ENCODE measurements around the gene SCN10A.

The SCN10A gene

DNA sequence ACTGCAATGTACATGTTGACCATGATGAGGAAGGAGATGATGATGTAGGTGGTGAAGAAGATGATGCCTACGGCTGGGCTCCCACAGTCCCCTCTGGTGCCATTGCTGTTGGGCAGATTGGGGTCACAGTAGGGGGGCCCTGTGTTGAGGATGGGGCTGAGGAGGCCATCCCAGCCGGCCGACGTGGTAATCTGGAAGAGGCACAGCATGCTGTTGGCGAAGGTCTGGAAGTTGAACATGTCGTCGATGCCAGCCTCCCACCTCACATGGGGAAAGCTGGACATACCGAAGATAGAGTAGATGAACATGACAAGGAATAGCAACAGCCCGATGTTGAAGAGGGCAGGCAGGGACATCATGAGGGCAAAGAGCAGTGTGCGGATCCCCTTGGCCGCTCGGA lies 118.0 kb downstream of the SCN10A start:
- Histone ChIP-seq H3K4me3 (no peak overlapping the region), H3K27ac (no peak overlapping the region)
- no peak for DNase-seq (ENCODE audit: low spot score)
- TF ChIP-seq, protein P1, sequence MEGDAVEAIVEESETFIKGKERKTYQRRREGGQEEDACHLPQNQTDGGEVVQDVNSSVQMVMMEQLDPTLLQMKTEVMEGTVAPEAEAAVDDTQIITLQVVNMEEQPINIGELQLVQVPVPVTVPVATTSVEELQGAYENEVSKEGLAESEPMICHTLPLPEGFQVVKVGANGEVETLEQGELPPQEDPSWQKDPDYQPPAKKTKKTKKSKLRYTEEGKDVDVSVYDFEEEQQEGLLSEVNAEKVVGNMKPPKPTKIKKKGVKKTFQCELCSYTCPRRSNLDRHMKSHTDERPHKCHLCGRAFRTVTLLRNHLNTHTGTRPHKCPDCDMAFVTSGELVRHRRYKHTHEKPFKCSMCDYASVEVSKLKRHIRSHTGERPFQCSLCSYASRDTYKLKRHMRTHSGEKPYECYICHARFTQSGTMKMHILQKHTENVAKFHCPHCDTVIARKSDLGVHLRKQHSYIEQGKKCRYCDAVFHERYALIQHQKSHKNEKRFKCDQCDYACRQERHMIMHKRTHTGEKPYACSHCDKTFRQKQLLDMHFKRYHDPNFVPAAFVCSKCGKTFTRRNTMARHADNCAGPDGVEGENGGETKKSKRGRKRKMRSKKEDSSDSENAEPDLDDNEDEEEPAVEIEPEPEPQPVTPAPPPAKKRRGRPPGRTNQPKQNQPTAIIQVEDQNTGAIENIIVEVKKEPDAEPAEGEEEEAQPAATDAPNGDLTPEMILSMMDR (IDR thresholded peaks at IDR 0.05) = no peak

DNA sequence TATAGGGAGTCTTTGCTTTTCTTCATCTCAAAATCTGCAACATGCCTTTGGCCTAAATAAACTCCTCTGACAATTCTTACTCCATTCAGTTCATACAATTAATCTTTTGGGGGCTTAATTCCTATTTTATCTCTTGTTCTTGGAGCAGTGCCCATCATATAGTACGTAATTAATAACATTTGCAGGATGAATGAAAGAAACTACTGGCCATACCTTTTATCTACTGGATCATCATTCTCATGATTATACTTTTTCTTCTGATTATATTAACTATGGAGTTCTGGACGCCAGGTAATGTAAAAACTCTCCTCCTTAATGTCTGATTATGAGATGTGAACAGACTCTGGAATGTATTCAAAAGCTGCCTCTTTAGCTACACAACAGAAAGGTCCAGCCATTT lies 120.0 kb downstream of the SCN10A start:
- Histone ChIP-seq H3K27ac (no peak overlapping the region), H3K4me3 (no peak overlapping the region)
- no peak for DNase-seq (ENCODE audit: low spot score)
- TF ChIP-seq, protein P1 (IDR thresholded peaks at IDR 0.05) = no peak

DNA sequence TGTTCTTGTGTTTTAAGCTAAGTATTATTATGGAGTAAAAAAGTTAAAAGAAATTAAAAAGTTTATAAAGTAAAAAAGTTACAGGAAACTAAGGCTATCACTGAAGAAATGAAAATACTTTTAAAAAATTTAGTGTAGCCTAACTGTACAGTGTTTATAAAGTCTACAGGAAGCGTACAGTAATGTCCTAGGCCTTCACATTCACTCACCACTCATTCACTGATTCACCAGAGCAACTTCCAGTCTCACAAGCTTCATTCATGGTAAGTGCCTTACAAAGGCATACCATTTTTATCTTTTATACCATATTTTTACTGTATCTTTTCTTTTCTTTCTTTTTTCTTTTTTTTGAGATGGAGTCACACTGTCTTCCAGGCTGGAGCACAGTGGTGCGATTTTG lies 125.8 kb downstream of the SCN10A start:
- no peak for DNase-seq (ENCODE audit: low spot score)
- TF ChIP-seq, protein P1 (IDR thresholded peaks at IDR 0.05) = no peak
- H3K4me3 ChIP-seq = no peak overlapping the region
- H3K27ac ChIP-seq = no peak overlapping the region

DNA sequence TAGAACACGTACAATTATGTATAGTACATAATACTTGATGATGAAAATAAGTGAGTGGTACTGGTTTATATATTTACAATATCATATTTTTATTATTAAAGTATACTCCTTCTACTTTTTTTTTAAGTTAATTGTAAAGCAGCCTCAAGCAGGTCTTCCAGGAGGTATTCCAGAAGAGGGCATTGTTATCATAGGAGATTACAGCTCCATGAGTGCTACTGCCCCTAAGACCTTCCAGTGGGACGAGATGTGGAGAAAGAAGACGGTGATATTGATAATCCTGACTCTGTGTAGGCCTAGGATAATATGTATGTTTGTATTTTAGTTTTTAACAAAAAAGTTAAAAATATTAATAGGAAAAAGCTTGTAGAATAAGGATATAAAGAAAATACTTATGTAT lies 126.2 kb downstream of the SCN10A start:
- Histone ChIP-seq H3K4me3 (no peak overlapping the region), H3K27ac (no peak overlapping the region)
- TF ChIP-seq, protein P1 (IDR thresholded peaks at IDR 0.05) = no peak
- no peak for DNase-seq (ENCODE audit: low spot score)

DNA sequence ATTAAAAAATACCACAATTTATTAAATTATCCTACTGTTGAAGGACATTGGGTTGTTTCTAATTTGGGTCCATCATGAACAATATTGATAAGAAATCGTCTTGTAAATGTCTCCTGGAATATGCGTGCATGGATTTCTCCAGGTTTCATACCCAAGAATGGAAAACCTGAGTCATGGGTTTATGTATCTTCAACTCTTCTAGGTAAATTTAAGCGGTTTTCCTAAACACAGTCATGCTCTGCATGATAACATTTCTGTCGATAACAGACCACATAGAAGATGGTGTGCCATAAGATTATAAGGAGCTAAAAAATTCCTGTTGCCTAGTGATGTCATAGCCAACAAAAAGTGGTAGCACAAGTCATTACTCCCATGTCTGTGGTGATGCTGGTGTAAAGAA lies 126.7 kb downstream of the SCN10A start:
- no peak overlapping the region for H3K27ac ChIP-seq
- no peak for DNase-seq (ENCODE audit: low spot score)
- no peak overlapping the region for H3K4me3 ChIP-seq
- TF ChIP-seq, protein P1 (IDR thresholded peaks at IDR 0.05) = no peak

DNA sequence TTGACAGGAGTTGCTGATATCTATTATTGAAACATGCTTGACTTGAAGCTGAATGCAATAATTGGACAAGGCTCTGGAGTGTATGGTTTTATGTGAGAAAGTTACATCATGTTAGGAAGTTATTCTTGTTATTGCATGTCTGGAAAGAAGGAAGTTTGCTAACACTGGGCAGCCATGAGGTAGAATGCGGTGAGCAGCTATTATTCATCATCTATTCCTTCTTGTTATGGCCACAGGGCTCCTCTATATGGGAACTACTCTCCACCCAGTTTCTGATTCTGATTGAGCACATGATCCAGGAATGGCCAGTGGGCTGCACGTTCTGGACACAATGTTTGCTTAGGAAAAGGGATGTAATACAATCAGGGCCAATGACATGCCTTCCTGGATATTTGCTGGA lies 128.7 kb downstream of the SCN10A start:
- no peak overlapping the region for H3K4me3 ChIP-seq
- TF ChIP-seq, protein P1 (IDR thresholded peaks at IDR 0.05) = no peak
- no peak overlapping the region for H3K27ac ChIP-seq
- DNase-seq (ENCODE audit: low spot score) = no peak

DNA sequence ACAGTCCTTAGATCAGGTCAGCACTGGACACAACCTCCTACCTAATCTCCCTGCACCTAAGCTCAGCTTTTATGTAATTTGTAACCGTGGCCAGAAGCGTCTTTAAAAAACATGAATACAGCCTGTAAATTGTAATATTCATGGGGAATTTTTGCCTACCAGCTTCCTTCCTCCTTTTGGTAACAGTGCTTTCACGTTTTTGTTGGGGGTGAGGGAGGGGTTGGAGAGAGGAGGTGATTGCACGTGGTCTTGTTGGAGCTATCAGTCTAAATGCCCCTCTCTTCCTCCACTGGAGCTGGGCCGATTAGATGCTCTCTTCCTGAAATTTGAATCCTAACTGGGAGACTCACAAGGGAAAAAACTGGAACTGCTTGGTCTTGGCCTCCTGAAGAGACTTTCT lies 131.5 kb downstream of the SCN10A start:
- Histone ChIP-seq H3K27ac (no peak overlapping the region), H3K4me3 (no peak overlapping the region)
- DNase-seq (ENCODE audit: low spot score) = no peak
- TF ChIP-seq, protein P1 (IDR thresholded peaks at IDR 0.05) = no peak

Measured in coronary artery (tissue), 2 donors.